WTC11 (cell line): ENCODE measurements around the gene CHPF. TPM values are rescaled to one million over a fixed set of nuclear protein-coding genes. Genes with fewer than 3 reads are reported as not detected.
A peak's percentile ranks its signal among the peaks of the same experiment; 100 is the strongest.

ENCODE experiments used
- AFF4 ChIP-seq: sonication (generic); formaldehyde crosslinking; IDR thresholded peaks from 2 replicates; pipeline ENCODE4 v1.8.1; 2023; ENCODE audit warnings: mild to moderate bottlenecking, missing genetic modification reagents, borderline replicate concordance
- CBFB ChIP-seq: sonication (generic); formaldehyde crosslinking; IDR thresholded peaks from 2 replicates; pipeline ENCODE4 v1.8.1; 2022; ENCODE audit warnings: mild to moderate bottlenecking, low read depth, missing genetic modification reagents
- CDX4 ChIP-seq: fragments of 250-450 bp; sonication (Bioruptor Pico); IDR thresholded peaks from 2 replicates; pipeline ENCODE4 v1.9.0; 2021; ENCODE audit warnings: moderate library complexity, mild to moderate bottlenecking, inconsistent platforms, borderline replicate concordance
- CREB1 ChIP-seq: sonication (generic); formaldehyde crosslinking; IDR thresholded peaks from 2 replicates; pipeline ENCODE4 v1.8.0; 2023; ENCODE audit warnings: mild to moderate bottlenecking, missing genetic modification reagents
- E2F4 ChIP-seq: sonication (generic); formaldehyde crosslinking; IDR thresholded peaks from 2 replicates; pipeline ENCODE4 v1.8.1; 2022; ENCODE audit warnings: low read depth, mild to moderate bottlenecking, moderate library complexity, missing genetic modification reagents, borderline replicate concordance
- ELF4 ChIP-seq: sonication (generic); formaldehyde crosslinking; IDR thresholded peaks from 2 replicates; pipeline ENCODE4 v1.8.1; 2022; ENCODE audit warnings: low read depth, mild to moderate bottlenecking, moderate library complexity, missing genetic modification reagents
- ESRRA ChIP-seq: sonication (generic); formaldehyde crosslinking; IDR thresholded peaks from 2 replicates; pipeline ENCODE4 v1.8.1; 2022; ENCODE audit warnings: mild to moderate bottlenecking, missing genetic modification reagents, borderline replicate concordance
- GRHL2 ChIP-seq: fragments of 250-450 bp; sonication (Bioruptor Pico); IDR thresholded peaks from 2 replicates; pipeline ENCODE4 v1.8.0; 2022; ENCODE audit warnings: mild to moderate bottlenecking, moderate library complexity; ENCODE audit not compliant: insufficient replicate concordance, severe bottlenecking
- HMGXB4 ChIP-seq: sonication (generic); formaldehyde crosslinking; IDR thresholded peaks from 2 replicates; pipeline ENCODE4 v1.8.1; 2023; ENCODE audit warnings: mild to moderate bottlenecking, moderate library complexity, missing genetic modification reagents
- KAT7 ChIP-seq: sonication (generic); formaldehyde crosslinking; IDR thresholded peaks from 2 replicates; pipeline ENCODE4 v1.8.1; 2023; ENCODE audit warnings: missing genetic modification reagents, mild to moderate bottlenecking, borderline replicate concordance
- MAX ChIP-seq: sonication (generic); formaldehyde crosslinking; IDR thresholded peaks from 2 replicates; pipeline ENCODE4 v1.8.0; 2022; ENCODE audit warnings: mild to moderate bottlenecking, missing genetic modification reagents
- MLX ChIP-seq: sonication (generic); formaldehyde crosslinking; IDR thresholded peaks from 2 replicates; pipeline ENCODE4 v1.8.1; 2023; ENCODE audit warnings: mild to moderate bottlenecking, missing genetic modification reagents, moderate library complexity
- MXD4 ChIP-seq: fragments of 250-450 bp; sonication (Bioruptor Pico); IDR thresholded peaks from 2 replicates; pipeline ENCODE4 v1.8.0; 2021; ENCODE audit warnings: mild to moderate bottlenecking, moderate library complexity, borderline replicate concordance
- NFYB ChIP-seq: sonication (generic); formaldehyde crosslinking; conservative IDR thresholded peaks from 2 replicates; pipeline ENCODE4 v1.8.0; 2022; ENCODE audit warnings: low read depth, missing genetic modification reagents
- NR1H2 ChIP-seq: sonication (generic); formaldehyde crosslinking; IDR thresholded peaks from 2 replicates; pipeline ENCODE4 v1.9.0; 2021; ENCODE audit warnings: mild to moderate bottlenecking, moderate library complexity, missing genetic modification reagents
- NR3C1 ChIP-seq: sonication (generic); formaldehyde crosslinking; conservative IDR thresholded peaks from 2 replicates; pipeline ENCODE4 v1.8.1; 2023; ENCODE audit warnings: low read depth, mild to moderate bottlenecking, missing genetic modification reagents
- PREB ChIP-seq: sonication (generic); formaldehyde crosslinking; IDR thresholded peaks from 2 replicates; pipeline ENCODE4 v1.8.1; 2022; ENCODE audit warnings: mild to moderate bottlenecking, missing genetic modification reagents, moderate library complexity, borderline replicate concordance
- RORB ChIP-seq: fragments of 250-450 bp; sonication (Bioruptor Pico); IDR thresholded peaks from 2 replicates; pipeline ENCODE4 v1.9.0; 2021; ENCODE audit warnings: mild to moderate bottlenecking
- SMAD4 ChIP-seq: sonication (generic); formaldehyde crosslinking; IDR thresholded peaks from 2 replicates; pipeline ENCODE4 v1.8.0; 2022; ENCODE audit warnings: mild to moderate bottlenecking, missing genetic modification reagents
- SP1 ChIP-seq: sonication (generic); formaldehyde crosslinking; conservative IDR thresholded peaks from 2 replicates; pipeline ENCODE4 v1.8.1; 2022; ENCODE audit warnings: missing genetic modification reagents
- TEAD1 ChIP-seq: sonication (generic); formaldehyde crosslinking; IDR thresholded peaks from 2 replicates; pipeline ENCODE4 v1.8.0; 2022; ENCODE audit warnings: mild to moderate bottlenecking, missing genetic modification reagents
- ZBTB43 ChIP-seq: sonication (generic); formaldehyde crosslinking; IDR thresholded peaks from 2 replicates; pipeline ENCODE4 v1.8.1; 2023; ENCODE audit warnings: mild to moderate bottlenecking, missing genetic modification reagents
- ZNF232 ChIP-seq: sonication (generic); formaldehyde crosslinking; IDR thresholded peaks from 2 replicates; pipeline ENCODE4 v1.8.0; 2022; ENCODE audit warnings: mild to moderate bottlenecking, missing genetic modification reagents
- ZNF416 ChIP-seq: fragments of 250-450 bp; sonication (Bioruptor Pico); IDR thresholded peaks from 2 replicates; pipeline ENCODE4 v1.9.0; 2021; ENCODE audit warnings: mild to moderate bottlenecking, inconsistent platforms
- ZSCAN18 ChIP-seq: fragments of 250-450 bp; sonication (Bioruptor Pico); IDR thresholded peaks from 2 replicates; pipeline ENCODE4 v2.1.2; 2022; ENCODE audit warnings: mild to moderate bottlenecking, moderate library complexity
- total RNA-seq: library from RNA; stranded (reverse); gene quantifications from 3 replicates; pipeline ENCODE4 v1.2.3, GENCODE V29; 2021

Gene CHPF
- total RNA-seq, 1 experiment from 2014 or later: 97.0 TPM

GRCh38 chr2:219570194-219570923 lies 26.8 kb upstream of the CHPF start (continued):
- TF ChIP-seq AFF4 (peak; percentile 34; the same call in 1 of the 2 replicates), MAX (CRISPR knock-in tag) (peak; percentile 90), HMGXB4 (CRISPR knock-in tag) (peak; percentile 68), ESRRA (CRISPR knock-in tag) (0 out of 2 replicates have a peak, but pooled peaks have one; percentile 34), NFYB (no peak), CDX4 (no peak), ZNF232 (CRISPR knock-in tag) (no peak), RORB (CRISPR knock-in tag) (no peak), CREB1 (no peak), SMAD4 (CRISPR knock-in tag) (no peak), MLX (CRISPR knock-in tag) (0 out of 2 replicates have a peak, but pooled peaks have one; percentile 63), ELF4 (CRISPR knock-in tag) (no peak), NR1H2 (CRISPR knock-in tag) (no peak), CBFB (CRISPR knock-in tag) (no peak), TEAD1 (no peak; the same call in none of the 2 replicates), PREB (no peak), ZNF416 (CRISPR knock-in tag) (no peak), NR3C1 (CRISPR knock-in tag) (no peak), ZBTB43 (CRISPR knock-in tag) (peak; percentile 37; the same call in 1 of the 2 replicates), MXD4 (CRISPR knock-in tag) (no peak), KAT7 (CRISPR knock-in tag) (no peak; the same call in 1 of the 2 replicates), GRHL2 (CRISPR knock-in tag) (no peak), SP1 (CRISPR knock-in tag) (0 out of 2 replicates have a peak, but pooled peaks have one; percentile 52), ZSCAN18 (CRISPR knock-in tag) (no peak), E2F4 (CRISPR knock-in tag) (peak; percentile 65; the same call in 1 of the 2 replicates)
